Fibroblast of skin of scalp (primary cell): Measurements from ENCODE around the gene TTC28.

Source experiments
- DNase-seq: peaks from one replicate; pipeline ENCODE4 v3.0.0-alpha.2; 2013

Gene TTC28

GRCh38 chr22:28260619-28261018 is 419.0 kb downstream of the TTC28 start:
- no peak for DNase-seq

GRCh38 chr22:28259774-28260312 is 419.8 kb downstream of the TTC28 start:
- DNase-seq = no peak

- DNase-seq = no peak
Measured at GRCh38 chr22:28254396-28254795, 425.2 kb downstream of the TTC28 start.

DNA sequence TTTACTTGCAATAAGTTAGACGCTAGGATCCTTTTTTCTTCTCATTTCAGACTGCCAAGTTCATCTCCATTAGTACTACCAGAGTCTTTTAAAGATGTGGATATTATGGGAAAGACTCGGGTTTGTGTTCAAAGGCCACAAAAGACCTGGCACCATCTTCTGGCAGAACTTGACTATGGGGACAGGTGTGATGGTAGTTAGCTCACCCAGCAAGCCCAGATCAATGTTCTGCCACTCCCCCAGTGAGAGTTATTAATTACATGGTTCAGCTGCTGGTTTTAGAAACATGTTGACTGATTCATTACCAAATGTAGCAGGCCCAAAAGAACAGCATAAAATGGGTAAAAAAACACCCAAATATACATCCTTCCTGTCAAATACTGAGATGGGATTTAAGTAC is 427.1 kb downstream of the TTC28 start:
- no peak for DNase-seq

- DNase-seq = no peak
Measured at GRCh38 chr22:28250036-28250695, 429.5 kb downstream of the TTC28 start.

DNA sequence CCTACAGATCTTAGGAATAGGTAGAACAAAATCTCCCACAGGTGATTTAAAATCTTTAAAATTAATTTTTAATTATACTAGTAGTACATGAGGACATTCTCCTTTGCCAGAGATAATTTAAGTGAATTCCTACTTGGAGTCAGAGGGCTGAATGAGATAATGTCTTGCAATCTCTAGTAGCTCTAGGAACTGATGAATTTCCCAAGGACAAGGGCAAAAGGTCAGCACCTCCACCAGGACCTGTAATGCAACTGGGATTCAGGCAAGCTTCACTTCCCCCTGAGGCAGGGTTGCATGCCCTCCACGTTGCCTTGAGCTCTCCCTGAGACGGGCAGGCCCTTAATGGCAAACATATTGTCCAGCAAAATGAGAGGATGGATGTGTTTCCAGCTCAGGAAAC is 430.2 kb downstream of the TTC28 start:
- DNase-seq = no peak

GRCh38 chr22:28247667-28248363 is 431.8 kb downstream of the TTC28 start:
- DNase-seq = peak; percentile 35

DNA sequence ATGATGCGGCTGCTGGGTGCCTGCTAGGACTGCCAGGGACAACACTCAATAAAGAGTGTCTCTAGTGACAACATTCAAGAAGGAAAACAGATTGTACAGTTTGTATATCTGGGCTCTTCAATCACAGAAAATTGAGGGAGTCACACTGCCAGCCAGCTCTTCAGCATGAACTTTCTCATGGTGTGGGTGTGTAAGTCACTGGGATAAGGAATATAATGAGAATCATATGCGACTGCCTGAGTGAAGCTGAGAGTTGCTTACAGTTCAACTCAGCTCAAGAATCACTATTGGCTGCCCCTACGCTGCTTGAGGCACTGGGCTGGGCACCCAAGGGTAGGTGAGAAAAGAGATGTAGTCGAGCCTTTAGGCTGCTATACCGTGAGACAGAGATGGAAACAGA is 432.5 kb downstream of the TTC28 start:
- DNase-seq = peak; percentile 81

GRCh38 chr22:28246397-28246796 is 433.2 kb downstream of the TTC28 start:
- peak; percentile 96 for DNase-seq

GRCh38 chr22:28245579-28246224 is 433.9 kb downstream of the TTC28 start:
- DNase-seq = no peak

- DNase-seq = no peak
Measured at GRCh38 chr22:28244757-28245156, 434.9 kb downstream of the TTC28 start.

- peak; percentile 38 for DNase-seq
Measured at GRCh38 chr22:28243539-28243938, 436.1 kb downstream of the TTC28 start.

DNA sequence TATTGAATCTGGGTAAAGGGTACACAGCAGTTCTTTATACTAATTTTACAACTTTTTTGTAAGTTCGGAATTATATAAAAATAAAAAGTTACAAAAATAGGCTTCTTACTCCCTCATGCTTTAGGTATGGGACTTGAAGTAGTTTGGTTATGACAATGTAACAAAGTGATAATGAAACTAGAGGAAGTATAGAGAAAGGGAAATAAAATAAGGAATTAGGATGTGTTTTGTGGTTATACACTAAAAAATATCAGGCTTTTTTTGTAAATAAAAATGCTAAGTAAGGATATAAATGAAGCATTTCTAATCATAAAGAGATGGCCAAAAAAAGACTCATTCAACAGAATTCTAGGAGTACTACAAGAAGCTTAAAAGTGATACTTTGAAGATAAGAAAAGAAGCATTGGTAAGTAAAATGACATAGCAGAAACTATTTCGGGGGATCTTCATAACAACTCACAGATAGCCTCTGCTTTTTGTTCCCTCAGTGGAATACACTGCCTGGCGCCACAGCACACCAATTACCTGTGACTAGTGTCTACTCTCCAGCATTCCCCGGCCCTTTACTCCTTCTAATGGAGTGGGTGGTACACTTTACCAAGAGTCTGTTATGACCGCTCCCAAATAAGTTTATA is 437.9 kb downstream of the TTC28 start:
- no peak for DNase-seq

GRCh38 chr22:28239941-28240340 is 439.7 kb downstream of the TTC28 start:
- DNase-seq = no peak

DNA sequence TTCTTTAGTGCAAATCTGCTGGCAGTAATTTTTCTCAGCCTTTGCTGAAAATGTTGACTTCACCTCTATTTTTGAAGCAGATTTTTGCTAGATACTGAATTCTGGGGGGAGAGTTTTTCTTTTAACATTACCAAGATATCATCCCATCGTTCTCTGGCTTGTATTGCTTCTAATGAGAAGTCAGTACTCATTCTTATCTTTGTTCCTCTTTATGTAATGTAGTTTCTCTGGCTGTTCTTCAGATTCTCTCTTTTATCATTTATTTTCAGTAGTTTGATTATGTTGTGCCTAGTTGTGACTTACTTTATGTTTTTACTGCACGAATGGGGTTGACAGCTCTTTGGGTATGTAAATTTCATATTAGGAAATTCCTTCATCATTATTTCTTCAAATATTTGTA is 441.9 kb downstream of the TTC28 start:
- DNase-seq = no peak

- no peak for DNase-seq
Measured at GRCh38 chr22:28237112-28237511, 442.5 kb downstream of the TTC28 start.

GRCh38 chr22:28232204-28232603 is 447.4 kb downstream of the TTC28 start:
- peak; percentile 71 for DNase-seq

GRCh38 chr22:28231441-28231840 is 448.2 kb downstream of the TTC28 start:
- peak; percentile 90 for DNase-seq

GRCh38 chr22:28230671-28231070 is 449.0 kb downstream of the TTC28 start:
- peak; percentile 64 for DNase-seq

DNA sequence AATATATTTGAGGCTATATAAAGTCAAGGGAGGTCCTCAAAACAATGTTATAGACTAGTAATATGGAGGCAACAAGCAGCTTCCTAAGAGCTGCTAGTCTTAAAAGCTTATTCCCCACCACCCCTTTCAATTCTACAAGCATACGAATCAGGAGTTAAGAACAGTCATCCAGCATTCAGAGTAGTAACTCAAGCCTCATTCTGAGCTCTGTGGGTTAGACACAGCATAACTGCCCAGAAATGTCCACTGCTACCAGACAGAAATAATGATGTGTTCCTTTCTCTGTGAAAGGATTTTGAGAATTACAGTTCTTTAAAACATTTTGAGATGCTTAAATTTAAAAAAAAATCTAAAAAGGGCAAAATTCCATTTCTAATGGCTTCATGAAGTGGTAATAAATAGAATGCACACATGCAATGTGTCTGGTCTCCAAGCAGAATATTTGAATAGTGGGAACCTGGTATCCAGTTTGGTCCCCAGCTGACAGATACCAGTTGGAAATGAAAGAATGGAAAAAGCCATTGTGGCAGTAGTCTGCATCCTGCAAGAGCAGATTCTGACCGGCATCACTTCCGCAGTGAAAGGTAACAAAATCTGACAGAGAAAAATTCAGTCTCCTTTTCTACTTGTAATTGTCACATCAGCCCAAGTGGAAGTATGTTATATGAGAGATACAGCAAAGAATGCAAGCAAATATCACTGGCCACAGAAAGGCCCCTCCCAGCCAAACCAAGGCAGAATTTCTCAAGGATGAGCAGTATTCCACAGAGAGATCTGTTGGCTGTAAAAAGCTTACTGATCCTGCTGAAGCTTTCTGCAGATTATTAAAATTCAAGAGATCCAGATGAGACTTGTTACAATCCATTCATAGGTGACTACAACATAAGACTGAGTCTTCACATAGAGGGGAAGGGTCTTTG is 449.8 kb downstream of the TTC28 start:
- peak; percentile 92 for DNase-seq

DNA sequence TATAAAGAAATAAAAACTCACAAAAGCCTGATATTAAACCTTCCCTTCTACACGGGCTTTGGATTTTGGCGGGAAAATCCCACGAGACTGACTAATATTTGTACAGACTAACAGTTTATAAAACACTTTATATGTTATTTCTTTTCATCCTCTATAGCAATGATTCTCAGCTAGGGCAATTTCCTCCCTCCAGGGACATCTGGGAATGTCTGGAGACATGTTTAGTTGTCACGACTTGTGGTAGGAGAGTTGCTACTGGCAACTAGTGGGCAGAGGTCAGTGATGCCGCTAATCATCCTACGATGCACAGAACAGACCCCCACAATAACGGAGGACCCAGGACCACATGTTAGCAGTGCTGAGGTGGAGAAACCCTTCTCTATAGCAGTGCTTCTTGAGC is 455.8 kb downstream of the TTC28 start:
- peak; percentile 65 for DNase-seq
